ENCODE measurements around the gene KRI1.

KRI1 gene

GRCh38 chr19:10520652-10521318 lies 45.0 kb downstream of the KRI1 start:
- Histone ChIP-seq H3K9ac (ENCODE audit: insufficient read length) (no peak overlapping the region), H3K4me3 (no peak overlapping the region), H3K9me3 (ENCODE audit: low read depth, low read length) (no peaks in the 10 kb centered on the region), H3K36me3 (ENCODE audit: insufficient read depth, low read length) (no peaks in the 10 kb centered on the region), H3K27ac (no peak overlapping the region)
- DNase-seq (ENCODE audit: low read depth, low spot score): no peak
- TF ChIP-seq EZH2 (IDR thresholded peaks at IDR 0.05): no peak
- no peak for TF ChIP-seq FOXP2 (optimal IDR thresholded peaks at IDR 0.05; ENCODE audit: control extremely low read depth, extremely low read length, insufficient read depth)
- no peak for TF ChIP-seq POLR2AphosphoS5 (IDR thresholded peaks at IDR 0.05; ENCODE audit: borderline replicate concordance, low read depth, low read length)

- H3K9ac ChIP-seq (ENCODE audit: insufficient read length): no peak overlapping the region
Observed at GRCh38 chr19:10519421-10519820, 46.4 kb downstream of the KRI1 start.

GRCh38 chr19:10518444-10519361 lies 47.1 kb downstream of the KRI1 start:
- TF ChIP-seq EZH2 (IDR thresholded peaks at IDR 0.05) (no peak), FOXP2 (optimal IDR thresholded peaks at IDR 0.05; ENCODE audit: control extremely low read depth, extremely low read length, insufficient read depth) (no peak), POLR2AphosphoS5 (IDR thresholded peaks at IDR 0.05; ENCODE audit: borderline replicate concordance, low read depth, low read length) (no peak)
- DNase-seq (ENCODE audit: low read depth, low spot score): no peak
- H3K36me3 ChIP-seq (ENCODE audit: insufficient read depth, low read length): no peaks in the 10 kb centered on the region; the same call in 1 of the 2 replicates
- no peak overlapping the region for H3K9ac ChIP-seq (ENCODE audit: insufficient read length)
- H3K4me3 ChIP-seq: peak overlapping the region; percentile 86; the same call in 1 of the 2 replicates
- H3K27ac ChIP-seq: no peak overlapping the region
- H3K9me3 ChIP-seq (ENCODE audit: low read depth, low read length): no peaks in the 10 kb centered on the region

More at GRCh38 chr19:10519421-10519820, 46.4 kb downstream of the KRI1 start:
- DNase-seq (ENCODE audit: low read depth, low spot score): no peak
- no peaks in the 10 kb centered on the region for H3K9me3 ChIP-seq (ENCODE audit: low read depth, low read length)
- TF ChIP-seq FOXP2 (optimal IDR thresholded peaks at IDR 0.05; ENCODE audit: control extremely low read depth, extremely low read length, insufficient read depth): no peak
- no peak for TF ChIP-seq EZH2 (IDR thresholded peaks at IDR 0.05)
- TF ChIP-seq POLR2AphosphoS5 (IDR thresholded peaks at IDR 0.05; ENCODE audit: borderline replicate concordance, low read depth, low read length): no peak
- H3K27ac ChIP-seq: no peak overlapping the region
- no peak overlapping the region for H3K4me3 ChIP-seq
- no peaks in the 10 kb centered on the region; the same call in 1 of the 2 replicates for H3K36me3 ChIP-seq (ENCODE audit: insufficient read depth, low read length)

GRCh38 chr19:10517760-10518443 lies 47.9 kb downstream of the KRI1 start:
- Histone ChIP-seq H3K36me3 (ENCODE audit: insufficient read depth, low read length) (no peaks in the 10 kb centered on the region; the same call in 1 of the 2 replicates), H3K9ac (ENCODE audit: insufficient read length) (peak overlapping the region; percentile 75), H3K4me3 (peak overlapping the region; percentile 86), H3K9me3 (ENCODE audit: low read depth, low read length) (no peaks in the 10 kb centered on the region), H3K27ac (no peak overlapping the region)
- TF ChIP-seq EZH2 (IDR thresholded peaks at IDR 0.05) (no peak), FOXP2 (optimal IDR thresholded peaks at IDR 0.05; ENCODE audit: control extremely low read depth, extremely low read length, insufficient read depth) (no peak), POLR2AphosphoS5 (IDR thresholded peaks at IDR 0.05; ENCODE audit: borderline replicate concordance, low read depth, low read length) (no peak)
- DNase-seq (ENCODE audit: low read depth, low spot score): no peak

GRCh38 chr19:10517361-10517759 lies 48.5 kb downstream of the KRI1 start, which contains the start of gene S1PR5:
Gene S1PR5 (minus strand): TSS chr19:10517447. CDS start chr19:10515011, 2,436 bp downstream.
- Histone ChIP-seq H3K9me3 (ENCODE audit: low read depth, low read length) (no peaks in the 10 kb centered on the region), H3K27ac (0 out of 2 replicates have a peak within 1 kb of the TSS, but pooled peaks have one; percentile 46), H3K9ac (ENCODE audit: insufficient read length) (peak within 1 kb of the TSS; percentile 75), H3K4me3 (peak within 1 kb of the TSS; percentile 86), H3K36me3 (ENCODE audit: insufficient read depth, low read length) (no peaks in the 10 kb centered on the region; the same call in 1 of the 2 replicates)
- no peak for DNase-seq (ENCODE audit: low read depth, low spot score)
- TF ChIP-seq POLR2AphosphoS5 (IDR thresholded peaks at IDR 0.05; ENCODE audit: borderline replicate concordance, low read depth, low read length): no peak
- TF ChIP-seq EZH2 (IDR thresholded peaks at IDR 0.05): no peak
- no peak for TF ChIP-seq FOXP2 (optimal IDR thresholded peaks at IDR 0.05; ENCODE audit: control extremely low read depth, extremely low read length, insufficient read depth)

GRCh38 chr19:10516671-10517286 lies 49.0 kb downstream of the KRI1 start:
- DNase-seq (ENCODE audit: low read depth, low spot score): no peak
- H3K36me3 ChIP-seq (ENCODE audit: insufficient read depth, low read length): no peaks in the 10 kb centered on the region; the same call in 1 of the 2 replicates
- no peaks in the 10 kb centered on the region for H3K9me3 ChIP-seq (ENCODE audit: low read depth, low read length)
- H3K9ac ChIP-seq (ENCODE audit: insufficient read length): peak overlapping the region; percentile 75
- TF ChIP-seq EZH2 (IDR thresholded peaks at IDR 0.05): no peak
- TF ChIP-seq FOXP2 (optimal IDR thresholded peaks at IDR 0.05; ENCODE audit: control extremely low read depth, extremely low read length, insufficient read depth): no peak
- no peak for TF ChIP-seq POLR2AphosphoS5 (IDR thresholded peaks at IDR 0.05; ENCODE audit: borderline replicate concordance, low read depth, low read length)
- no peak overlapping the region for H3K27ac ChIP-seq
- peak overlapping the region; percentile 86 for H3K4me3 ChIP-seq

- H3K36me3 ChIP-seq (ENCODE audit: insufficient read depth, low read length): no peaks in the 10 kb centered on the region; the same call in 1 of the 2 replicates
- H3K4me3 ChIP-seq: peak overlapping the region; percentile 86
- 0 out of 2 replicates have a peak overlapping the region, but pooled peaks have one; percentile 46 for H3K27ac ChIP-seq
- DNase-seq (ENCODE audit: low read depth, low spot score): no peak
- peak overlapping the region; percentile 33 for H3K9ac ChIP-seq (ENCODE audit: insufficient read length)
- TF ChIP-seq POLR2AphosphoS5 (IDR thresholded peaks at IDR 0.05; ENCODE audit: borderline replicate concordance, low read depth, low read length) (no peak), FOXP2 (optimal IDR thresholded peaks at IDR 0.05; ENCODE audit: control extremely low read depth, extremely low read length, insufficient read depth) (no peak), EZH2 (IDR thresholded peaks at IDR 0.05) (no peak)
- no peaks in the 10 kb centered on the region for H3K9me3 ChIP-seq (ENCODE audit: low read depth, low read length)
Observed at GRCh38 chr19:10516064-10516385, 49.8 kb downstream of the KRI1 start.

All from SK-N-MC (cell line).